Islet precursor cell (in vitro differentiated cells): ENCODE measurements around the gene VPS37C.

Source experiments
- DNase-seq: peaks from one replicate; pipeline ENCODE4 v3.0.0-alpha.2; 2018

VPS37C gene

DNA sequence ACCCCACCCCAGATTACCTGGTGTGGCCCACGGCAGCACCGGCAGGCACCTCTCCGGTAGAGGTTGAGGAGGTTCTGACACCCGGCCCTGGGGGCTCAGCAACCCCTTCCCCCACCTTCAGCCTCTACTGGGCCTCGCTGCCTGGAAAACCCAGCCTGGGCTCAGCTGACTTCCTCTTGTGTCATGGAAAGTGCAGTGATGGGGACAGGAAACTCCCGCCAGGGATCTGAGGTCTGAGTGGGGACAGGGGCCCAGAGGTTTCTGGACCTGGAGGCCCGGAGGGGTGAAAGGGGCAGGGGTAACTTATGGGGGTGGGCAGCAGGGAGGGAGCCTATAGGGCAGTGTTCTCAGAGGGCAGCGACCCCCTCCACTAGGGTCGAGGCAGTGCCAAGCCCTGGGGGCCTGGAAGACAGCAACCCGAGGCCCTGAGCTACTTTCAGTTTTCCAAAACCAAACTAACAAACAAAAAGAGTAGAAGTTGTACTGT, 68.9 kb downstream of the VPS37C start:
- no peak for DNase-seq

DNA sequence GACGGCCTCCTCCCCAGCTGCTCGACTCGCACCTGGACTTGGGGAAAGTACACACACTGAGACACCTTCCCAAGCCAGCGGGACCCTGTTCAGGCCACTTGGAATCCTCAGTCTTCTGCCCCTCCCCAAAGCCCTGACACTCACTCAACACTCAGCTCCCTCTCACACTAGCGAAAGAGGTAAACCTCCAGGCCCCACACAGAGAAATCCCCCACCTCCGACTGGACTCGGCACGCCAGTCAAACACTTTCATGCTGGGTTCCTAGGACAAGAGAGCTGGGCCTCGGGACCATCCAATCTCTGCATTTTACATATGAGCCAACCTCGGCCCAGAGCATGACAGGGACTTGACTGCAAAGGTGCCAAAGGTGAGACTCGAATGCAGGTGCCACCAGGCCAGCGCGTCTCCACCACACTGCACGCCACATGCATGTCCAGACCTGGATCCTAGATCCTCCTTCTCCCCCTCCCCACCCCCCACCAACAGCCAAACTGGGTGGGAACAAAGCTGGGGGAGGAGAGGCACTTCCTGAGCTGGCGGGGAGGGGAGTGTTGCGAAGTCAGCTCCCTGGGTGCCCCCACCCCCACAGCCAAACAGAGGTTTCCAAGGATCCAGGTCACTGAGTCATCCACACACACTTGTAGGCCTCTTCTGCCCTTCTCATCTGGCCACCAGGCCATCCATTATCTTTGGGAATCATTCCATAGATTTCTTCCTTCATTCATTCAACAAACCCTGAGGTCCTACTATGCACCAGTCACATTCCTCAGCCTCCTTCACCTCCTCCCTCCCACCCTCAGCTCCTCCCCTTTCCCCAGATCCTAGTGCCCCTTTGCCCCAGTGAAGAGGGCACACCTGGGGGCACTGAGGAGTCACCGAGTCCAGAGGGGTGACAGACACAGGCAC, 69.6 kb downstream of the VPS37C start:
- DNase-seq = peak; percentile 68

DNA sequence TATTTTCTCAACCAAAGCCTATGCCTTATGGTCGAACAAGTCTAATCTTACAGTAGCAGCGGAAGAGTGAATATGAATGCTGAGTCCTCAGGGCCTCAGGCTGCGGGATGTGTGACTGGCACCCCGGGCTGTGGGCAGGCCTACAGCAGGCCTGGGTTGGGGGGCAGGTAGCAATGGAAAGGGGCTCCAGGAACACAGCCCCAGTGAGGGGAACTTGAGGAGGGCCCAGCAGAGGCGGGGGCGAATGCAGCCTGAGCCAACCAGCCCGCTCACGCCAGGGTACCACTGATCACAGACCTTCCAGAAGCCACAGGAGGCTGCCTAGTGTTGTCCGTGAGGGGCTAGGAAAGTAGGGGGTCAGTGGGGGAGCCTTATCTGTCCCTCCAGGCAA, 70.2 kb downstream of the VPS37C start:
- no peak for DNase-seq

DNA sequence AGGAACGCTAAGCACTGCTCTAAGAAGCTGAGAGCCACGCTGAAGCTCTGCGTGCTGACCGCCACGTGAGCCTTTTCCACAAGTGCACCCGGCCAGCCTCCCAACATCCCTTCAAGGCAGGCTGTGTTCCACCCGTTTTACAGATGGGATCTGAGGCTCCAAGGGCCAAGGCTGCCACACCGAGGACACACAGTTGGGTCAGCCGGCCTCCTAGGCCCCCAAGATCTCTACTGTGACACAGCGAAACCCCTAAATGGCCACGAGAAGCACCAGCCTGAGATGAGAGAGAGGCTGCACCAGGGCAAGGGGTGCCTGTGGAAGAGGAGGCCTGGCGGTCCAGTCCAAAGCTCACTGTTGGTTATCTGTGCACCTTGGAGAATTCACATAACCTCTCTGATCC, 70.7 kb downstream of the VPS37C start:
- DNase-seq = no peak

DNA sequence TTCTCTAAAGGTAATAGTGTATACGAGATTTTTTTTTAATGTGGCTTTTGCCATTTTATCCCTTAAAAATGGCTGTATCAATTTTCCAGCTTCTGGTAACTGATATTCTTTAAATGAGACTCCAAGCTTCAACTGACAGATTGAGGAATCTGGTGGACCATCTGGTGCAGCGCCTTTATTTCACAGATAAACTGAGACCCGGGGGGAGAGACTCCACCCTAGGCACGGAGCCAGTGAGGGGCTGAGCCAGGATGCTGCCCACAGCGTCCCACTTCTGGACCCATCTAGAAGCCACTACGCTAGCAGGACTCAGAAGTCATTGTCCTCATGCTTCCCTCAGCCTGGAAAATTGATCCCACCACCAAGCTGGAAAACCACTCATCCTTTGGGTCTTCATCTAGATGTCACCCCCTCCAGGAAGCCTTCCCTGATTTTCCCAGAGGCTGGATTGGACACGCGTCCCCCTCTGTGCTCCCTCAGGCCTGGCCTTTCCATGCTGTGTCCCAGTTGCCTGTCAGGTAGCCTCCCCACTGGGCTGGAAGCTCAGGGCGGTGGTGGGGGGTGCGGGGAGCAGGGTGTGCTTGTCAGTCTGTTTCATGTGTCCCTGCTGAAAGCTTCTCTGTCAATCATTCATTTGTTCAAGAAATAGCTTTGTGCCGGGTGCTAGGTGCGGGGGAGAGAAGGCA, 71.3 kb downstream of the VPS37C start:
- no peak for DNase-seq

DNA sequence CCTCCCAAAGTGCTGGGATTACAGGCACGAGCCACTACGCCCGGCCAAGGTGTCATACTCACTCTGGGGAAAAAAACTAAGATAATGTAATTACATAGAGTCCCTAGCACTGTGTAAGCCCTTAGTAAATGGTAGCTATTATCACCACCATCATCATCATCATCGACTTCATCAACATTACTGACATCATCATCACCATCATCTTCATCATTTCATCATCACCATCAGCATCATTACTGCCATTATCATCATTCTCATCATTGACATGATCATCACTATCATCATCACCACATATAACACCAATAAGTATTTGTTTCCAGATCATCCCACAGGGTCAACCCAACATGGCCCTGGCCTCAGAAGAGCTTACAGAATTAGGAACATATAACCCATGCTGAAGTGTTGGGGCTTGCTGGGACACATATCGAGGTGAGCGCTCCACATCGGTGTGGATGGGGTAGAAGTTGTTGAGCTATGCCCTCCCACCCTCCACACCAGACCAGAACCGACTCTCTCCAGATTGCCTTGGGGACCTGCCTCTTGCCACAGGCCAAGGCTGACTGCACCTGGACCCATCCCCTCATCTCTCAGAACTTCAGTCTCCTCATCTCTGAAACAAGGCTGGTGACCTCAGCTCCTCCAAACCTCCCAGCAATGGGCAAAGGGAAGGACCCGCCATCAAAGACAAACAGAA, 73.7 kb downstream of the VPS37C start:
- no peak for DNase-seq

DNA sequence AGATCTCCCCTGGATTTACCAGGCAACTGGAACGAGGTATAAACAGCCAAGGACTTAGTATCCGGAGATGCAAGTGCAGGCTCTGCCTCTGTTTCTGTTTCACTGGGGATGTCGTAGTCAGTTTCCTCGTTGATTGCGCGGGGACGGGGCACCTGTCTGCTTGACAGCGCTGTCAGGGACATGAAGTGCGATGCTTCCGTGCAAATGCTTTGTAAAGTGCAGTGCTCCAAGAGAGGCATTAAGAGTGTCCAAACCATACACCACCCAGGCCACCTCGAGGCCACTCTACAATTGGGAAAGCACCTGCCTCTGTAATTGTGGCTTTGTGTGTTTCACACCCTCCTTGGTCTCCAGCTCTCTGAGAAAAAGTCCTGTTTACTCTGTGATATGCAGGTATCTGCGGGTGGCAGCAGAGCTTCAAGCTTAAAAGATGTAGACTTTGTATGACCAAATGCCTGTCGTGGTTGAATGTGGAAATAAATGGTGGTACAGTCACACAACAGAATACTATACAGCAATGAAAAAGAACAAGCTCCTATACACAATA, 77.6 kb downstream of the VPS37C start:
- DNase-seq = no peak

DNA sequence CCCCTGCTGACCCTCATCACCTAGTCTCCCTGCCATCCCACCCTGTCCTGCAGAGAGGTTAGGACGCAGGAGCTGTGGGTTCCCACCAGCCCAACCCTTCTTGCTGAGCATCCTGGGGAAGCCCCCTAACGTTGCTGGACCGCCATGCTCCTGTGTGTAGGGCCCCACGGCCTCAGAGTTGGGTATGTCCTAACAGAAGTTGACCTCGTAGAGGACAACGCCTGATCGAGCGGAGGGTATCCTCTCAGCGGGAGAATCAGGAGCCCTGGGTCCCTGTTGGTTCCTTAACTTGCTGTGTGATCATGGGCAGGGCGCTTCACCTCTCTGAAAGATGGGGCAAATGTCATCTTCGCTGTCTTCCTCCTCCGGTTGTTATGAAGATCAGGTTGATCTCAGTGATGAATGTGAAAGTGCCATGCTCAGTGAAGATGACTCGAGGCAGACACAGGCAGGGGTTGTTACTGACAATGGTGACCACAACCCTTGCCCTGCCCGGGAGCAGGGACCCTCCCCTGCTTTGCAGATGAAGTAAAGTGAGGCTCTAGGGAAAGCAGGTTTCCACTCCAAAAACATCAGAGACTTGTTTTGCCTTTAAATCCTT, 78.2 kb downstream of the VPS37C start:
- DNase-seq = no peak

DNA sequence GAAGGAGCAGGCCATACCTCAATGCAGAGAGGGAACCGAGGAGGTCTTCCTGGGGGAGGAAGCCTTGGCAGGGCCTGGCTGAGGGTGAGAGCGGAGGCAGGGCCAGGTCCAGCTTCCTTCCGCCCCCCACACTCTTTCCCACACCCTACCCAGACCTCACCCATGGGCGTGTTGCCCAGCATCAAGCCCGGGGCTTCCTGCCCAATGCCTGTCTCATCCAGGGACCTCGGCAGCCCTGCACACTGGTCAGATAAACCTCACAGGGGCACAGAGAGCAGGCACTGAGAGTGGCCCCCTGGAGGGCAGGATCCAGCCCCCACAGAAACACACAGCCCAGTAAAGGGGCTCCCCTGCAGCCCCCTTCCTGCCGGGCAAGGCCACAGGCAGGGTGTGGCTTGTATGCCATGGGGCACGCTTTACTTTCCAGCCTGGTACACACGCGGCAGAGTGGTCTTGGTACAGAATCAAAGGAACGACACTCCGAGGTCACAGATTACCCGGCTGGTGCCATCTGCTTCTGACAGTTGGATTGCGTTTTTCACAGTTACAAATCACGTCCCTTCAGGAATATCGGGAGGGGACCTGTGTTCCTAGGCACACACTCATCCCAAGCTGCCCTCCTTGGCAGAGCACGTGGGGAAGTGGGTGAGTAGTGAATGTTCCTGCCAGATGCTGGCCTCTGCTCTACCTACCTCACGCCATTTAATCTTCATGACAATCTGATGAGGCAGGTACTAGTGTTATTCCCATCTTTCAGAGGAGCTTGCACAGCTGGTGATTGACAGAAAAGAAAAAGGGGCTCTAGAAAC, 79.0 kb downstream of the VPS37C start:
- no peak for DNase-seq

DNA sequence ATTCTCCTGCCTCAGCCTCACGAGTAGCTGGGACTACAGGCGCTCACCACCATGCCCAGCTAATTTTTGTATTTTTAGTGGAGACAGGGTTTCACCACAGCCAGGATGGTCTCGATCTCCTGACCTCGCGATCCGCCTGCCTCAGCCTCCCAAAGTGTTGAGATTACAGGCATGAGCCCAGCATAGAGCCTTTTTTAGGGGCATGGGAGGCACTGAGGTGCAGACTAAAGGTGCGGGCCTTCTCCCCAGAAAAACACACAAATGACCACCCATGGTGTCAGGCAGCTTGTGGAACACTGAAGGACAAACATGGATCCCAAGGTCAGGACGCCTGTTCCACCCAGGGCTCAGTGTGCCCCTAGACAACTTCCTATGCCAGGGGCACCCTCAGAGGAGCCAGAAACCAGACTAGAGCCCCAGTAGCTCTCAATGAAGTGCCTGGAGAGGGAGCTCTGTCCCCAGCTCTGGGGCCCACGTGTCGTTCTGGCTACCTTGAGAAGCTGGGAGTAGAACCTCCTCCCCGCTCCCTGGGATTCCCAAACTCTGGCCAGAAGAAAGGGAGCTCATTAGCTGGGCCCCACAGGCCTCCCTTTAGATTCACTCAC, 80.1 kb downstream of the VPS37C start:
- no peak for DNase-seq

DNA sequence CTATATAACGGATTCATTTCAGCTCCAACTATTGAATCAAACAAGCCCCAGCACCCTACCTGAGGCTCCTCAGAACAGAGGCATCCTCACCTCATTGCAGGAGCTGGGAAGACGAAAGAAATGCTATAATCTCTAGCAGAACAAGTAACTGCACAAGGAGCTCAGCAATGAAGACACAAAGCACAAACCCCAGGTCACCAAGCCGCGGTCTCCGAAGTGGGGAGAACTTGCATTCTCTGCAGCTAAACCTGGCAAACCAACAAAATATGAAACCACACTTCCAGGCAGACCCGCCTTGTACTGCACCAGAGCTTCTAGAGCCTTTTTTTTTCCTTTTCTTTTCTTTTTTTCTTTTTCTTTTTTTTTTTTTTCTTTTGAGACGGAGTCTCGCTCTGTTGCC, 80.7 kb downstream of the VPS37C start:
- DNase-seq = no peak
